Brain microvascular endothelial cell (primary cell): Measurements from ENCODE around the gene UBR2.

ENCODE experiments used
- DNase-seq: peaks from one replicate; pipeline ENCODE4 v3.0.0-alpha.2; 2020
- H3K27ac ChIP-seq: fragments of 250-450 bp; sonication (Bioruptor Pico); 2 replicates; pipeline ENCODE4 v1.5.1; 2020; ENCODE audit warnings: mild to moderate bottlenecking, moderate library complexity
- H3K27me3 ChIP-seq: fragments of 250-450 bp; sonication (Bioruptor Pico); replicated peaks from 2 replicates; pipeline ENCODE4 v1.5.1; 2020; ENCODE audit warnings: mild to moderate bottlenecking
- H3K36me3 ChIP-seq: fragments of 250-450 bp; sonication (Bioruptor Pico); replicated peaks from 2 replicates; pipeline ENCODE4 v1.5.1; 2020; ENCODE audit warnings: mild to moderate bottlenecking
- H3K4me3 ChIP-seq: 2 replicates; pipeline ENCODE4 v1.5.1; 2011; ENCODE audit warnings: low read depth, mild to moderate bottlenecking, control low read depth, low read length, moderate library complexity
- CTCF ChIP-seq: IDR thresholded peaks from 2 replicates; pipeline ENCODE4 v1.5.1; 2011; ENCODE audit warnings: low read depth, mild to moderate bottlenecking, moderate library complexity, low read length, control low read depth, inconsistent platforms; ENCODE audit errors: missing control alignments
- in situ Hi-C: cut with HindIII; loops from 2 replicates; pipeline ENCODE4 v1.10.0; 2017; ENCODE audit warnings: low sequenced_read_pairs, low pct_ligation_motif_present

The UBR2 gene

GRCh38 chr6:42532038-42532669 is 31.7 kb upstream of the UBR2 start:
- peak; percentile 51 for DNase-seq
- in situ Hi-C loops: no loop called here
- TF ChIP-seq CTCF: peak; percentile 78

GRCh38 chr6:42533794-42534193 is 30.0 kb upstream of the UBR2 start:
- no peak for TF ChIP-seq CTCF
- H3K36me3 ChIP-seq: no peaks in the 10 kb centered on the region
- no peaks in the 10 kb centered on the region for H3K27me3 ChIP-seq
- no peak overlapping the region for H3K4me3 ChIP-seq
- in situ Hi-C loops: no loop called here
- no peak for DNase-seq
- H3K27ac ChIP-seq: no peak overlapping the region

More at GRCh38 chr6:42532038-42532669, 31.7 kb upstream of the UBR2 start:
- H3K27ac ChIP-seq: no peak overlapping the region
- no peak overlapping the region for H3K4me3 ChIP-seq
- no peaks in the 10 kb centered on the region for H3K36me3 ChIP-seq
- H3K27me3 ChIP-seq: no peaks in the 10 kb centered on the region

- TF ChIP-seq CTCF: no peak
- Histone ChIP-seq H3K4me3 (no peak overlapping the region), H3K36me3 (no peaks in the 10 kb centered on the region), H3K27ac (no peak overlapping the region), H3K27me3 (no peaks in the 10 kb centered on the region)
- in situ Hi-C loops: no loop called here
- no peak for DNase-seq
These were observed 26.3 kb upstream of the UBR2 start for GRCh38 chr6:42537536-42537935.

- TF ChIP-seq CTCF: no peak
- Histone ChIP-seq H3K4me3 (no peak overlapping the region), H3K27ac (no peak overlapping the region), H3K36me3 (no peaks in the 10 kb centered on the region), H3K27me3 (no peaks in the 10 kb centered on the region)
- in situ Hi-C loops: no loop called here
- DNase-seq: no peak
These were observed 24.7 kb upstream of the UBR2 start for GRCh38 chr6:42539135-42539534.

- H3K36me3 ChIP-seq: no peaks in the 10 kb centered on the region
- in situ Hi-C loops: no loop called here
- H3K4me3 ChIP-seq: no peak overlapping the region
- no peaks in the 10 kb centered on the region for H3K27me3 ChIP-seq
- no peak for DNase-seq
- TF ChIP-seq CTCF: no peak
- no peak overlapping the region for H3K27ac ChIP-seq
These were observed 18.5 kb upstream of the UBR2 start for GRCh38 chr6:42545226-42545773.
